SHP77 (cell line): ENCODE data around the gene DNAH6.

ENCODE experiments used
- DNase-seq, 2 experiments: peaks; one replicate each; lab custom pipeline; 2025; lab: John Stamatoyannopoulos, UW

The DNAH6 gene

GRCh38 chr2:84690225-84690624 is 173.9 kb downstream of the DNAH6 start:
- no peak for DNase-seq

GRCh38 chr2:84694088-84694622 is 177.9 kb downstream of the DNAH6 start:
- no peak for DNase-seq

- no peak for DNase-seq
Observed at GRCh38 chr2:84697895-84698294, 181.6 kb downstream of the DNAH6 start.

GRCh38 chr2:84700006-84700405 is 183.7 kb downstream of the DNAH6 start:
- no peak for DNase-seq

GRCh38 chr2:84701880-84702279 is 185.6 kb downstream of the DNAH6 start:
- no peak for DNase-seq

- no peak for DNase-seq
Observed at GRCh38 chr2:84702941-84703340, 186.6 kb downstream of the DNAH6 start.

GRCh38 chr2:84703831-84704230 is 187.5 kb downstream of the DNAH6 start:
- no peak for DNase-seq

GRCh38 chr2:84704505-84705244 is 188.4 kb downstream of the DNAH6 start:
- no peak for DNase-seq

GRCh38 chr2:84705858-84706257 is 189.6 kb downstream of the DNAH6 start:
- DNase-seq, result no peak

GRCh38 chr2:84708442-84708841 is 192.1 kb downstream of the DNAH6 start:
- DNase-seq, result no peak

- no peak for DNase-seq
Observed at GRCh38 chr2:84711651-84712050, 195.4 kb downstream of the DNAH6 start.

- no peak for DNase-seq
Observed at GRCh38 chr2:84713441-84713840, 197.1 kb downstream of the DNAH6 start.

GRCh38 chr2:84716564-84716963 is 200.3 kb downstream of the DNAH6 start:
- no peak for DNase-seq

- no peak for DNase-seq
Observed at GRCh38 chr2:84717302-84717701, 201.0 kb downstream of the DNAH6 start.

GRCh38 chr2:84719434-84719833 is 203.1 kb downstream of the DNAH6 start:
- DNase-seq, result no peak

GRCh38 chr2:84723831-84724230 is 207.5 kb downstream of the DNAH6 start:
- DNase-seq, result no peak

- no peak for DNase-seq
Observed at GRCh38 chr2:84725717-84726116, 209.4 kb downstream of the DNAH6 start.

- no peak for DNase-seq
Observed at GRCh38 chr2:84727315-84727714, 211.0 kb downstream of the DNAH6 start.

- DNase-seq, result no peak
Observed at GRCh38 chr2:84729224-84729623, 212.9 kb downstream of the DNAH6 start.

- no peak for DNase-seq
Observed at GRCh38 chr2:84731185-84731584, 214.9 kb downstream of the DNAH6 start.

- DNase-seq, result no peak
Observed at GRCh38 chr2:84732897-84733778, 216.8 kb downstream of the DNAH6 start.

- no peak for DNase-seq
Observed at GRCh38 chr2:84735389-84735788, 219.1 kb downstream of the DNAH6 start.
